Gastroesophageal sphincter (tissue), 3 donors: ENCODE measurements around the gene ARF1.

Experiments used
- POLR2A ChIP-seq, 2 donors: fragments of 450-650 bp; IDR thresholded peaks; one replicate each; pipeline ENCODE4 v1.6.1; 2017; ENCODE audit warnings: antibody characterized with exemption in 2 of 2, mild to moderate bottlenecking in 2 of 2, moderate library complexity in 1 of 2
- TF ChIP-seq, protein P1 (sequence below), 4 experiments: fragments of 200-600 bp in 2 of 4; fragments of 450-650 bp in 2 of 4; sonication (generic) in 1 of 4; IDR thresholded peaks; one replicate each; pipeline ENCODE4 v1.5.1; 2017 to 2019; ENCODE audit warnings: antibody characterized with exemption in 4 of 4, mild to moderate bottlenecking in 2 of 4, moderate library complexity in 2 of 4

DNA sequence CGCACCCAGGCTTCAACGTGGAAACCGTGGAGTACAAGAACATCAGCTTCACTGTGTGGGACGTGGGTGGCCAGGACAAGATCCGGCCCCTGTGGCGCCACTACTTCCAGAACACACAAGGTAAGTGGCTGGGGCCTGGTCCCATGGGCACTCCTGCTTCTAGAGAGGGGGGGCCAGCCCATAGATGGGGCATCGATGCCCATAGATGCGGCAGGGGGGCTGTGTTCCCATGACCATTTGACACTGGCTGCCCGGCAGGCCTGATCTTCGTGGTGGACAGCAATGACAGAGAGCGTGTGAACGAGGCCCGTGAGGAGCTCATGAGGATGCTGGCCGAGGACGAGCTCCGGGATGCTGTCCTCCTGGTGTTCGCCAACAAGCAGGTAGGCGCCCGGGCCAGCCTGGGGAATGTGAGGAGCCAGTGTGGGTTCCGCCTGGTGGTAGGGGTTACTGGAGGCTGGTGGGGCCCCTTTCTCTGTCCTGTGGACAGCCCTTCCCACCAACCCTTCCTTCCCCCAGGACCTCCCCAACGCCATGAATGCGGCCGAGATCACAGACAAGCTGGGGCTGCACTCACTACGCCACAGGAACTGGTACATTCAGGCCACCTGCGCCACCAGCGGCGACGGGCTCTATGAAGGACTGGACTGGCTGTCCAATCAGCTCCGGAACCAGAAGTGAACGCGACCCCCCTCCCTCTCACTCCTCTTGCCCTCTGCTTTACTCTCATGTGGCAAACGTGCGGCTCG, 15.0 kb downstream of the ARF1 start:
- TF ChIP-seq, protein P1, sequence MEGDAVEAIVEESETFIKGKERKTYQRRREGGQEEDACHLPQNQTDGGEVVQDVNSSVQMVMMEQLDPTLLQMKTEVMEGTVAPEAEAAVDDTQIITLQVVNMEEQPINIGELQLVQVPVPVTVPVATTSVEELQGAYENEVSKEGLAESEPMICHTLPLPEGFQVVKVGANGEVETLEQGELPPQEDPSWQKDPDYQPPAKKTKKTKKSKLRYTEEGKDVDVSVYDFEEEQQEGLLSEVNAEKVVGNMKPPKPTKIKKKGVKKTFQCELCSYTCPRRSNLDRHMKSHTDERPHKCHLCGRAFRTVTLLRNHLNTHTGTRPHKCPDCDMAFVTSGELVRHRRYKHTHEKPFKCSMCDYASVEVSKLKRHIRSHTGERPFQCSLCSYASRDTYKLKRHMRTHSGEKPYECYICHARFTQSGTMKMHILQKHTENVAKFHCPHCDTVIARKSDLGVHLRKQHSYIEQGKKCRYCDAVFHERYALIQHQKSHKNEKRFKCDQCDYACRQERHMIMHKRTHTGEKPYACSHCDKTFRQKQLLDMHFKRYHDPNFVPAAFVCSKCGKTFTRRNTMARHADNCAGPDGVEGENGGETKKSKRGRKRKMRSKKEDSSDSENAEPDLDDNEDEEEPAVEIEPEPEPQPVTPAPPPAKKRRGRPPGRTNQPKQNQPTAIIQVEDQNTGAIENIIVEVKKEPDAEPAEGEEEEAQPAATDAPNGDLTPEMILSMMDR (IDR thresholded peaks at IDR 0.05) = no peak
- TF ChIP-seq POLR2A (IDR thresholded peaks at IDR 0.05) = no peak
